Amygdala (tissue), 56 donors: ENCODE results near the gene ZNF488.

Source experiments
- DNase-seq, 56 donors: peaks; one replicate each; lab custom pipeline; 2025; lab: John Stamatoyannopoulos, UW

ZNF488 gene

DNA sequence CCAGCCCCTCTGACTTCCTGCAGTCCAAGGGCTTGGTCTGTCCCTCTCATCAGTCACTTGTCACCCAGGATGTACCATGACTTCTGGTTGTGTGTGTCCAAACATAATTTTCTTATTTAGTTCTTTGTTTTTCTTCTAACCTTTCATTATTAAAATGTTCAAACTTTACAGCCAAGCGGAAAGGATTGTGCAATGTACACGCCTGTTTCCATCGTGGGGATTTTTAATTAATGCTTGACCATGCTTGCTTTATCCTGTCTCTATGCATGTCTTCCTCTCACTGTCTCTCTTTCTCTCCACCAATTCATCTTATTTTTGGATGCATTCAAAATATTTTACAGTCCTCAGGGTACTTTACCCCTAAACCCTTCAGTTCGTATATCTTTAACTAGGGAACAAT lies 26.2 kb upstream of the ZNF488 start:
- no peak for DNase-seq

DNA sequence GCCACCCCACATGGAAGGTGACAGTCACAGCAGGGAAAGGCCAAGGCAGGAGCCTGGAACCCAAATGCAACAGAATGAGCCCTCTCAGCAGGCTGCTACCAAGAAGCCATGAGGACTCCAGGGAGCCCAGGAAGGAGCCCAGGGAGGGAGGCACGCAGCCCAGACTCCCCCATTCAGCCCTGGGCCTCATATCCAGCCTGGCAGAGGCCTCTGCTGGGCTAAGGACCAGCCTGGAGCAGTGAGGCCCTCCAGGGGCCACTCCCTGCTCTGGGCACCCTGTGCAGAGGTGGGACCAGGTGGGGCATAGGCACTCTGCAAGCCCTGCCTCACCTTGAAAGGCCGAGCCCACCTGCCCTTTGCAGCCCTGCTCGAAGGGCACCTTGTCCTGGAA lies 25.8 kb upstream of the ZNF488 start:
- DNase-seq, result no peak

GRCh38 chr10:47409171-47409865 lies 25.2 kb upstream of the ZNF488 start:
- no peak for DNase-seq

- no peak for DNase-seq
Observed at GRCh38 chr10:47408606-47409005, 24.5 kb upstream of the ZNF488 start.

DNA sequence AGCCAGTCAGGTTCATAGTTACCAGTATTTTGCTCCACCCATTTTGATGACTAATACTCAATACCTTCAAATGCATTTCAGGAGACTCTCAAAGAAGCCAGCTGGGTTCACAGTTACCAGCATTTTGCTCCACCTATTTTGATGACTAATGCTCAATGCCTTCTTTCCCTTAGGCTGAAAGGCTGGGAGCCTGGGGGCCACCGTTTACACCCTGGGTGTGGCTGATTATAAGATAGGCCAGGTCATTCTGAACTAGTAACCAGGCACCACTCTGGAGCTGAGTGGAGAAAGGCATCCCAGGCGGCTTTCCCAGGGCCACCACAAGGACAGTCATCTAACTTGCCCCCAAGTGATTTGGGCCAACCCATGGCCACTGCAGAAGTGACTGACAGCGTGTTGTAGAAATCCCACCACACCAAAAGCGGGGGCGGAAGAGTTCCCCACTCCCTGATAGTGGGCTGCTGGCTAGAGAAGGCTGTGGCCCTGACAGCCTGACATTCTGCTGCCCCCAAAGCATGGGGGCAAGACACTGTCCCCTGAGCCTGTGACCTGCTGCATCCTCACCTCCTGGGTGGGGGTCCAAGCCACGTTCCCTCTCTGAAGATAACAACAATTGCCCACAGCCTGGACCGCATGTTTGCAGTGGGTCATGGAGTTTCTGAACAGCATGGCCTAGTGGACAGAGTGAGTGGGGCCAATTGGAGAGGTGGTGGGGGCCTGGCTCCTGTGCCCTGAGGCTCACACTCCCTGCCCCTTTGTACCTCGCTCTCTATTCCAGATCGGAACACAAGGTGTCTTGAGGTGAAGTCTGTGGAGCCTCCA lies 23.0 kb upstream of the ZNF488 start:
- DNase-seq, result no peak

GRCh38 chr10:47406548-47406869 lies 22.4 kb upstream of the ZNF488 start:
- DNase-seq, result no peak

- DNase-seq, result no peak
Observed at GRCh38 chr10:47405857-47406547, 21.9 kb upstream of the ZNF488 start.

DNA sequence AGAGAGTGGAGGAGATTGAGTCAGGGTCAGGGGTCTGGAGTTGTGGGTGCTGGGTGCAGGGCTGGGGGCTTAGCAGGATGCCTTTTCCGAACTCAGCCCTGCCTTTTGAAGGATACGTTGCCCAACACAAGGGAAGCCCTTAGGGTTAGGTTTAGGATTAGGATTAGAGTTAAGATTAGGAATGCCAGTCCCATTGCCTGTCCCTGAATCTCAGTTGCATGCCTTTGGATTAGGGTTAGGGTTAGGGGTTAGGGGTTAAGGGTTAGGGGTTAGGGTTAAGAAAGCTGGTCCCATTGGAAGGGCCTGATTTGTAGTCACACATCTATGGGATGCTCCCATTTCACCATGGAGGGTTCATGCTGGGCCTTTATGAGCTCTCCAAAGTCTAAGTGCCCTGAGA lies 20.8 kb upstream of the ZNF488 start:
- no peak for DNase-seq

- no peak for DNase-seq
Observed at GRCh38 chr10:47404446-47404845, 20.4 kb upstream of the ZNF488 start.

DNA sequence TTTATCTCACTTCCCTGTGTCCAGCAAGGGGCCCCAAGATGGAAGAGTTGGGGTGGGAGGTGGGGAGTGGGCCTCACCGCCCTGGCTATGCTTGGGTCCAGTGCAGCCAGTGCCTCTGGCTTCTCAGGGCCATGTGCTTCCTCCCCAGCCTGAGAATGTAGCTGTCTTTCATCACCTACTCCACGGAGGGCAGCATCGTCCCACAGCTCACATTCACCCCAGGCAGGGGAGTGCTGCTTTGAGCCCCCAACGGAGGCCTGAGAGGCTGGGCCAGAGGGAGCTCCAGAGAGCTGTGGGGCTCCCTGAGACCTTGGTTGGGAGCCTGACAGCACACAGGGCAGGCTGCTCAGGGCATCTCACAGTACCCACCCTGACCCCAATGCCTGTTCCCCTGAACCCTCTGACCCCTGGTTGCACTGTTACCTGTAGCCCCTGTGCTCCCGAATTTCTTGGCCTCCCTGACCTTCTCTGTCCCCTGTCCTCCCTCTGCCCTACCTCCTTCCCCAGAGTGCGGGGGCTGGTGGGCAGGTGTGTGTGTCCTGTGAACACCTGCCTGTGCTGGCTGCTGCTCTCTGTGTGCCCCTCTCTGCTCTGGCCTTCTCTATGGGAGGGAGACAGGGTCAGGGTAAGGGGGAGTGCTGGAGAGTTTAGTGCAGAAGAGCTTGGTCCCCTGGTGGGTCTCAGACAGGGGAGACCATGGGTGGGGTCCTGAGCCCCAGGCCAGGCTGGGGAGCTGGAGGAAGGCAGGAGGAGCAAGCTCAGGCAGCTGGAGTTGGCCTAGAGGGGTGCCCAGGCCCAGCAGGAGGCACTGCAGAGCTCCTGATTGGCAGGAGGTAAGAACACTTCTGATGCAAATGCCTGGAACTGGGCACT lies 19.6 kb upstream of the ZNF488 start:
- DNase-seq, result no peak

DNA sequence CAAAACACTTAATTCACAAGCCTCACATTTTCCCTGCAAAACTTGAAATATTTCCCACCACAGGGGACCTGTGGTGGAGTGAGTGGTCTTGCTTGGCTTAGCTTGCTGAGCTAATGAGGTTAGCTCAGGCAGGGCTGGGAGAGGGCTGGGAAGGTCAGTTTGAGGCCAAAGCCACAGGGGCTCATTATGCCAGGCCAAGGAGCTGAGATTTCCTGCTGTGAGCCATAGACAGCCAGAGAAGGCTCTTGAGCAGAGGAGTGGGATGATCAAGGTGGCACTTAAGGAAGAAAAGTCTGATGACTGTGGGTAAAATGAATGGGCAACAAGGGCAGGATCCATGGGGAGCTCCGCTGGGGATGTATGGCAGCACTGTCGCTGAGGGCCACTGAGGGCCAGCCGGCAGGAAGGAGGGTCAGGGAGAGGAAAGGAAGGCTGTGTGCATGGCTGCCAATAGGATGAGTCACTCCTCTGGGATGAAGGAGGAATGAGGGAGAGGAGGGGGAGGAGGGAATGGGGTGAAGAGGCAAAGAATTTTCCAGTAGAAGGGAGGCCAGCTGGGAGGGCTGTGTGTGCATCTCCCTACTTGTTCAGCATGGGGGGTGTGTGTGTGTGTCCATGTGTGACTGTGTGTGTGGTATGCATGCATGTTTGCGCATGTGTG lies 18.7 kb upstream of the ZNF488 start:
- no peak for DNase-seq

GRCh38 chr10:47401874-47402640 lies 18.0 kb upstream of the ZNF488 start:
- DNase-seq, result no peak

- no peak for DNase-seq
Observed at GRCh38 chr10:47401210-47401609, 17.1 kb upstream of the ZNF488 start.

DNA sequence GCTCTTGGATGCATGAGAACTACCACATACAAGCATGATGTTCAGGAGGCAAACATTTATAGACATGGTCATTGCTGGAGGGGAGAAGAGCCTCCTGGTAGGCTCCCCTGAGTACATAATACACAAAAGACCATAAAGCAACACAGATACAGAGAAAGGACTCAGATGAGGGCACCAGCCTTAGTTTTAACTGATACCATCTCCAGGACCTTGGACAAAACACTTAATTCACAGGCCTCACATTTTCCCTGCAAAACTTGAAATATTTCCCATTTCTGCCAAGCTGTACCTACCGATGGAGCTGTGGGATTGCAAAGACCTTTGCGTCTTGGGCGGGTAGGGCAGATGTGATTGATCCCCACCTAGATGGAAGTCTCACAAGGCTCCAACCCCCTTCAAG lies 16.7 kb upstream of the ZNF488 start:
- no peak for DNase-seq

GRCh38 chr10:47400251-47400650 lies 16.2 kb upstream of the ZNF488 start:
- no peak for DNase-seq

- DNase-seq, result no peak
Observed at GRCh38 chr10:47397256-47397655, 13.2 kb upstream of the ZNF488 start.

DNA sequence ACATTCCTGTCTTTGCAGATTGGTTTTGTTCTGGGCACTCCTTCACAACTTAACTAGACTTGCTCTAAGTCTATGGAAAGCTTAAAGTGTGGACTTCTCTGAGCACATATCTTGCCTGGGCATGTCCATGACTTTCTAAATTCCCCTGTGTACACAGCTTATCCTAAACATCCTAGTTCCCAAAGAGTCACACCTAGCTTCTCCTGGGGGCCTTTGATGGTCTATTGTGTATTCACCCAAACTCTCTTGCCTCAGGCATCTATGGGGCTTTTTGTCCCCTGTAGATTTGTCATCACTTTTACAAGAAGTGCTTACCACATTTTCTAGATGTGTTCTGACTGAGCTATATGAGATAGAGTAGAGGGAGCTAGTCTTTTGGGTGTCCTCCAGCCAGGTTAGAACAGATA lies 12.2 kb upstream of the ZNF488 start:
- no peak for DNase-seq

DNA sequence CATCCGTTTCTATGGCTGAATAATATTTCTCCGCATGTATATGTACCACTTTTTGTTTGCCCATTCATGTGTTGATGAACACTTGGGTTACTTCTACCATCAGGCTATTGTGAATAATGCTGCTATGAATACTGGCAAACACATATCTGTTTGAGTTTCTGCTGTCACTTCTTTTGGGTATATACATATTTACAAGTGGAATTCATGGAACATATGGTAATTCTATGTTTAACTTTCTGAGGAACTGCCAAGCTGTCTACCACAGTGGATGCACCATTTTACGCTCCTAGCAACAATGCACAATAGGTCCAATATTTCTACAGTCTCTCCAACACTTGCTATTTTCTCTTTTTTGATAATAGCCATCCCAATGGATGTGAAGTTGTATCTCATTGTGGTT lies 5.5 kb upstream of the ZNF488 start:
- no peak for DNase-seq

DNA sequence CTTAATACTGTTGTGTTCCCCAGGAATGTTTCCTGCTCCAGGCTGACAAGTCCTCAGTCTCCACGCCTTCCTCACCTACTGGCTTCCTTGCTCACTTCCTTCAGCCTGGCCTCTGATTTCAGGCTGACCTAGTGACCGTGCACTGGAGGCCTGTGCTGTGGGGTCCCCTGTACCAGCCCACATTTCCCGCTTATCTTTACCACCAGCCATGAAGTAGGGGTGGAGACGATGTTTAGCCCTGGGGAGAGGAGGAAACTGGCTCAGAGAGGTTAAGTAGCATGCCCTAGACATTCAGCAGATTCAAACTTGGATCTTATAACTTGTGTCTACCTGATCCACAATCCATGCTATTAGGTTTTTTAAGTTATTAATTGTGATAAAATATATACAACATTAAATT lies 4.8 kb upstream of the ZNF488 start:
- DNase-seq, result no peak
